ENCODE results near the gene SLC24A4. TPM values are rescaled to one million over a fixed set of nuclear protein-coding genes. Genes with fewer than 3 reads are reported as not detected.

The SLC24A4 gene
- total RNA-seq, 2 experiments from 2014 or later, result not detected

GRCh38 chr14:92288994-92289660 is 33.8 kb upstream of the SLC24A4 start:
- TF ChIP-seq, protein P1, sequence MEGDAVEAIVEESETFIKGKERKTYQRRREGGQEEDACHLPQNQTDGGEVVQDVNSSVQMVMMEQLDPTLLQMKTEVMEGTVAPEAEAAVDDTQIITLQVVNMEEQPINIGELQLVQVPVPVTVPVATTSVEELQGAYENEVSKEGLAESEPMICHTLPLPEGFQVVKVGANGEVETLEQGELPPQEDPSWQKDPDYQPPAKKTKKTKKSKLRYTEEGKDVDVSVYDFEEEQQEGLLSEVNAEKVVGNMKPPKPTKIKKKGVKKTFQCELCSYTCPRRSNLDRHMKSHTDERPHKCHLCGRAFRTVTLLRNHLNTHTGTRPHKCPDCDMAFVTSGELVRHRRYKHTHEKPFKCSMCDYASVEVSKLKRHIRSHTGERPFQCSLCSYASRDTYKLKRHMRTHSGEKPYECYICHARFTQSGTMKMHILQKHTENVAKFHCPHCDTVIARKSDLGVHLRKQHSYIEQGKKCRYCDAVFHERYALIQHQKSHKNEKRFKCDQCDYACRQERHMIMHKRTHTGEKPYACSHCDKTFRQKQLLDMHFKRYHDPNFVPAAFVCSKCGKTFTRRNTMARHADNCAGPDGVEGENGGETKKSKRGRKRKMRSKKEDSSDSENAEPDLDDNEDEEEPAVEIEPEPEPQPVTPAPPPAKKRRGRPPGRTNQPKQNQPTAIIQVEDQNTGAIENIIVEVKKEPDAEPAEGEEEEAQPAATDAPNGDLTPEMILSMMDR (IDR thresholded peaks at IDR 0.05), result no peak
- CTCF ChIA-PET, result no interaction called here
- POLR2A ChIA-PET, result no interaction called here
- no peak for DNase-seq
- no peak overlapping the region for H3K27ac Mint-ChIP-seq
- peaks cover 3% of the 10 kb centered on the region for H3K27me3 Mint-ChIP-seq
- intact Hi-C loops (cut with micrococcal nuclease), result no loop called here
- no peaks in the 10 kb centered on the region for H3K4me1 Mint-ChIP-seq (ENCODE audit: low read depth)
- H3K9me3 Mint-ChIP-seq, result no peaks in the 10 kb centered on the region
- no peaks in the 10 kb centered on the region for H3K36me3 Mint-ChIP-seq (ENCODE audit: low read depth)
- H3K4me3 Mint-ChIP-seq, result no peak overlapping the region
- no peak for ATAC-seq

GRCh38 chr14:92292673-92293072 is 30.3 kb upstream of the SLC24A4 start:
- Mint-ChIP-seq H3K4me1 (ENCODE audit: low read depth) (no peaks in the 10 kb centered on the region), H3K27ac (no peak overlapping the region), H3K9me3 (no peaks in the 10 kb centered on the region), H3K36me3 (ENCODE audit: low read depth) (no peaks in the 10 kb centered on the region), H3K27me3 (peaks cover 10% of the 10 kb centered on the region), H3K4me3 (no peak overlapping the region)
- no peak for DNase-seq
- no peak for ATAC-seq
- POLR2A ChIA-PET, result interaction anchor here (1.0 kb wide), 1 partner anchor 11 kb away, joined by 4 read pairs; no protein-coding TSS in a partner anchor
- intact Hi-C loops (cut with micrococcal nuclease), result no loop called here
- TF ChIP-seq, protein P1 (IDR thresholded peaks at IDR 0.05), result no peak
- CTCF ChIA-PET, result no interaction called here

- ATAC-seq (no peak), DNase-seq (no peak)
- no peaks in the 10 kb centered on the region for H3K4me1 Mint-ChIP-seq (ENCODE audit: low read depth)
- intact Hi-C loops (cut with micrococcal nuclease), result no loop called here
- no peak overlapping the region for H3K27ac Mint-ChIP-seq
- no peaks in the 10 kb centered on the region for H3K36me3 Mint-ChIP-seq (ENCODE audit: low read depth)
- H3K27me3 Mint-ChIP-seq, result peaks cover 8% of the 10 kb centered on the region
- POLR2A ChIA-PET, result no interaction called here
- no peaks in the 10 kb centered on the region for H3K9me3 Mint-ChIP-seq
- TF ChIP-seq, protein P1 (IDR thresholded peaks at IDR 0.05), result no peak
- H3K4me3 Mint-ChIP-seq, result no peak overlapping the region
- CTCF ChIA-PET, result interaction anchor here (1.3 to 1.6 kb wide), 2 partner anchors 58 to 387 kb away, joined by 5 to 6 read pairs; no protein-coding TSS in a partner anchor
These were observed 28.5 kb upstream of the SLC24A4 start for GRCh38 chr14:92294506-92294905.

- intact Hi-C loops (cut with micrococcal nuclease), result no loop called here
- Mint-ChIP-seq H3K36me3 (ENCODE audit: low read depth) (no peaks in the 10 kb centered on the region), H3K27ac (no peak overlapping the region), H3K9me3 (no peaks in the 10 kb centered on the region), H3K4me3 (no peak overlapping the region), H3K4me1 (ENCODE audit: low read depth) (no peaks in the 10 kb centered on the region), H3K27me3 (peaks cover 16% of the 10 kb centered on the region)
- DNase-seq (no peak), ATAC-seq (no peak)
- ChIA-PET POLR2A (interaction anchor here (1.5 kb wide), 1 partner anchor 9 kb away, joined by 4 read pairs; no protein-coding TSS in a partner anchor), CTCF (interaction anchor here (0.7 to 1.0 kb wide), 2 partner anchors 11 to 54 kb away, joined by 3 to 5 read pairs; no protein-coding TSS in a partner anchor)
- TF ChIP-seq, protein P1 (IDR thresholded peaks at IDR 0.05), result no peak
These were observed 25.0 kb upstream of the SLC24A4 start for GRCh38 chr14:92297818-92298595.

DNA sequence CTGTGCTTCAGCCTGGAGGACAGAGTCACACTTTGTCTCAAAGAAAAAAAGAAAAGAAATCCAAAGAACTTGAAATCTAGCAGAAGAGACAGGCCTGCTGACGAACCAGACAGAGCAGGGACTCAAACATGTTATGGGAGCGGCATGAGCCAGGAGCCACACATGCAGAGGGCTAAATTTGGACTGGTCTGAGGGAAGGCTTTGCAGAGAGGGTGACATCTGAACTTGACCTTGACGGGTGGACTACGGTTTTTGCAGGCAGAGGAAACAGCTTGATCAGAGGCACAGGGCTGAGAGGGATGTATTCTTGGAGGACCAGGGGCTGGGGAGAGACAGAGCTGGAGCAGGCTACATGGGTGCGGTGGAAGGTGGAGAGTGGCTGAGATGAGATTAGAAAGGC is 20.5 kb upstream of the SLC24A4 start:
- H3K36me3 Mint-ChIP-seq (ENCODE audit: low read depth), result no peaks in the 10 kb centered on the region
- DNase-seq (no peak), ATAC-seq (no peak)
- no peaks in the 10 kb centered on the region for H3K4me1 Mint-ChIP-seq (ENCODE audit: low read depth)
- ChIA-PET POLR2A (no interaction called here), CTCF (no interaction called here)
- peaks cover 9% of the 10 kb centered on the region for H3K27me3 Mint-ChIP-seq
- TF ChIP-seq, protein P1 (IDR thresholded peaks at IDR 0.05), result no peak
- no peaks in the 10 kb centered on the region for H3K9me3 Mint-ChIP-seq
- intact Hi-C loops (cut with micrococcal nuclease), result no loop called here
- H3K27ac Mint-ChIP-seq, result no peak overlapping the region
- no peak overlapping the region for H3K4me3 Mint-ChIP-seq
